Loucy (cell line): ENCODE data around the gene ZNF14.

Experiments
- H2AFZ ChIP-seq: fragments of 200-600 bp; sonication (generic); 2 replicates; pipeline ENCODE4 v1.6.0; 2016; ENCODE audit warnings: antibody characterized with exemption, mild to moderate bottlenecking, low read length, moderate library complexity
- H3F3A ChIP-seq: fragments of 200-600 bp; 2 replicates; pipeline ENCODE4 v1.6.0; 2016; ENCODE audit warnings: antibody characterized with exemption, low read depth, mild to moderate bottlenecking
- H3K27me3 ChIP-seq: fragments of 200-600 bp; sonication (generic); 2 replicates; pipeline ENCODE4 v1.6.1; 2014; ENCODE audit warnings: low read length, mild to moderate bottlenecking; ENCODE audit not compliant: insufficient read depth, poor library complexity, severe bottlenecking
- H3K36me3 ChIP-seq: fragments of 200-600 bp; sonication (generic); 2 replicates; pipeline ENCODE4 v1.6.1; 2016; ENCODE audit warnings: low read length; ENCODE audit not compliant: insufficient read depth
- H3K4me1 ChIP-seq: fragments of 200-600 bp; sonication (generic); 2 replicates; pipeline ENCODE4 v1.5.1; 2014; ENCODE audit warnings: low read length, mild to moderate bottlenecking; ENCODE audit not compliant: insufficient read depth, poor library complexity, severe bottlenecking
- H3K4me2 ChIP-seq: fragments of 200-600 bp; sonication (generic); 2 replicates; pipeline ENCODE4 v1.6.0; 2014; ENCODE audit warnings: antibody characterized with exemption, low read length, low read depth, mild to moderate bottlenecking; ENCODE audit not compliant: poor library complexity, severe bottlenecking
- H3K4me3 ChIP-seq: fragments of 200-600 bp; sonication (generic); 2 replicates; pipeline ENCODE4 v1.5.1; 2014; ENCODE audit warnings: low read length, mild to moderate bottlenecking, mixed read lengths; ENCODE audit not compliant: poor library complexity, severe bottlenecking
- H3K79me2 ChIP-seq: fragments of 200-600 bp; sonication (generic); 2 replicates; pipeline ENCODE4 v1.6.1; 2014; ENCODE audit warnings: low read length; ENCODE audit not compliant: insufficient read depth
- H3K9ac ChIP-seq: fragments of 200-600 bp; sonication (generic); 2 replicates; pipeline ENCODE4 v1.6.0; 2014; ENCODE audit warnings: mild to moderate bottlenecking, low read depth, low read length, moderate library complexity; ENCODE audit not compliant: poor library complexity, severe bottlenecking
- H3K9me2 ChIP-seq: fragments of 200-600 bp; sonication (generic); replicated peaks from 2 replicates; pipeline ENCODE4 v1.6.1; 2016; ENCODE audit warnings: low read depth, low read length, mixed read lengths
- H3K9me3 ChIP-seq: fragments of 200-600 bp; sonication (generic); 2 replicates; pipeline ENCODE4 v1.6.1; 2014; ENCODE audit warnings: mild to moderate bottlenecking, antibody characterized with exemption, low read length, low read depth; ENCODE audit not compliant: insufficient read depth
- H4K20me1 ChIP-seq: fragments of 200-600 bp; sonication (generic); 2 replicates; pipeline ENCODE4 v1.6.0; 2014; ENCODE audit warnings: antibody characterized with exemption, low read length, mild to moderate bottlenecking; ENCODE audit not compliant: insufficient read depth, poor library complexity, severe bottlenecking
- CTCF ChIP-seq: fragments of 200-600 bp; sonication (generic); conservative IDR thresholded peaks from 2 replicates; pipeline ENCODE4 v1.5.1; 2014; ENCODE audit warnings: mild to moderate bottlenecking, antibody characterized with exemption, low read length
- EZH2phosphoT487 ChIP-seq: fragments of 200-600 bp; IDR thresholded peaks from 2 replicates; pipeline ENCODE4 v1.6.1; 2018; ENCODE audit warnings: antibody characterized with exemption, mild to moderate bottlenecking, moderate library complexity, borderline replicate concordance

Gene ZNF14

DNA sequence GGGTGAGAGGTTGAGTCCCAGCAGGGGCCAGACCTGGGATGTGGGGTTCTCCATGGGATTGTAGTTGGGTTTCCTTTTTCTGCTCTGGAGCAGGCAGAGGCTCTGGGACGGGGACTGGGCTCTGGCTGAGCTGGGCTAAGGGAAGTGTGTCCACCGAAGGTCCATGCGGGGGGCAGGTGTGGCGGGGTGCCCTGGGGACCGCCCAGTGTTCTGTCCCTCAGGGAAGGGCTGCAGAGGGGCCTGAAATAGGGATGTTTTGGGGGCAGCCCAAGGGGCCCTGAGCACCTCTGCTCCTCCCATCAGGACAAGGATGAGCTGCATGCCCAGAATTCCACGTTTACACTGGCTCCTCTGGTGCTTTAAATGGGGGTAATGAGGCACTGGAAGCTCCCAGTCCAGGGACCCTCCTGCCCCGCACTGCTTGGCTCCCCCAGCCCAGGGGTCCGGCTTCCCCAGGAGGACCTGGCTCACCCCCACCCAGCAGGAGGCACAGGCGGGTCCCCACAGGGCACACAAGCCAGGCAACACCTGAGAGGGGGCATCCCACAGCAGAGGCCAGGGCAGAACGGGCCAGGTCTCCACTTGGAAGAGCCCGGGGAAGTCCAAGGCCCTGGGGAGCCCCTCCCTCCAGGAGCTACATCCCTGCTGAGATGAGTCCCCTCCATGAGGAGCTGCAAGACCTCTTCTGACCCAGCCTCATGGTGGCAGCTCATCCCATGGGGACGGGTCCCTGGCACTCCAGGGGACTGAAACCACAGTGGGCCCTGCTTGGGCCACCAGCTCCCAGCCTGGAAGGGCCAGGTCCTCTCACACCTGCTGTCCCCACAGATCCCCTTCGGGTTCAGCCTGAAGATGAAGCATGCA is 14.7 kb upstream of the ZNF14 start:
- Histone ChIP-seq H3K36me3 (no peaks in the 10 kb centered on the region), H3K4me1 (no peaks in the 10 kb centered on the region), H3K4me3 (no peak overlapping the region), H3K9ac (no peak overlapping the region), H3K9me3 (peaks cover 15% of the 10 kb centered on the region; the same call in 1 of the 2 replicates), H4K20me1 (no peaks in the 10 kb centered on the region), H3K9me2 (no peaks in the 10 kb centered on the region), H3F3A (no peaks in the 10 kb centered on the region), H3K4me2 (no peak overlapping the region), H3K79me2 (no peaks in the 10 kb centered on the region), H2AFZ (no peak overlapping the region), H3K27me3 (no peaks in the 10 kb centered on the region)
- TF ChIP-seq EZH2phosphoT487 (no peak), CTCF (no peak)

DNA sequence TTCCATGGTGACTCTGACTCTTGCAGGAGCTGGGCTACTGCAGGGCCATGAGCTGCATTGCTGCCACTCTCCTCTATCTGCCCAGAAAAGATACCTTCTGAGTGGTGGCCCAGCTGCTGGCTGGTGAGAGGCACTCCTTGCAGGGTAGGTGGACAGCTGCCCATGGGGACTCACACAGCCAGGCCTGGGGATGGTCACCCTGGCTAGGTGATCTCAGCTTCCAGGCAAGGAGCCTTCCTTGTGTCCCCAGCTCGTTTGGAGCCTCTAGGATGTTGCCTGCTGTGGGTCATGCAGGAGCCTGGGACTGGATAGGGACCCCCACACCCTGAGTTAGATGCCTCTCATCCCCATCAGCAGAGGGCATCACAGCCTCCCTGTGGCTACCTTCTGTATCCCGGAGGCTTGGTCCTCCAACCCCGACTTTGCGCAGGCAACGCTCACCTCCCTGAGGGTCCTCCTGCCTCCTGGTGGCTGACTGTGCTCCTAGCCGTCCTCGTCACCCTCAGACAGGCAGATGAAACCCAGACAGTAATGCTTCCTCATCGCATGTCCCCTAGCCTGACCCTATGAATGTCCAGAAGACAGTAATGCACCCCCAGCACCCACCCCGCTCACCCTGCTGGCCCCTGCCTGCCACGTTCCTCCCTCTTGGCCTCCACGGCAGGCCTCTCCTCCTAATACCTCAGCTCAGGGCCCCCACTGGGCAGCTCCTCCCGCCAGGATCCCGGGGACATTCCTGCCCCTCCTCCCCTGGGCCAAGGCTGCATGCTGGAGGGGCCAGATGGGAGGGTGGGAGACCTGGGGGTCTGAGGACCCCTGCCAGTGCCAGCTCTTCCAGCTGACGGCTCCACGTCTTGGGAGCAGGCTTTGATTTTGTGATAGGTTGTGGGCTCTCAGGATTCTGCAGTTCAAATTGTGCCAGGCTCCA is 13.6 kb upstream of the ZNF14 start:
- Histone ChIP-seq H3K9me2 (no peaks in the 10 kb centered on the region), H3K9me3 (peaks cover 15% of the 10 kb centered on the region; the same call in 1 of the 2 replicates)

More for the DNA sequence above, 13.6 kb upstream of the ZNF14 start:
- Histone ChIP-seq H2AFZ (no peak overlapping the region), H3K36me3 (no peaks in the 10 kb centered on the region), H3K79me2 (no peaks in the 10 kb centered on the region), H3K4me2 (no peak overlapping the region), H3K9ac (no peak overlapping the region), H4K20me1 (no peaks in the 10 kb centered on the region), H3F3A (no peaks in the 10 kb centered on the region), H3K4me3 (no peak overlapping the region), H3K4me1 (no peaks in the 10 kb centered on the region), H3K27me3 (no peaks in the 10 kb centered on the region)
- no peak for TF ChIP-seq CTCF
- no peak for TF ChIP-seq EZH2phosphoT487
